Measurements from ENCODE around the gene LTBP3.

DNA sequence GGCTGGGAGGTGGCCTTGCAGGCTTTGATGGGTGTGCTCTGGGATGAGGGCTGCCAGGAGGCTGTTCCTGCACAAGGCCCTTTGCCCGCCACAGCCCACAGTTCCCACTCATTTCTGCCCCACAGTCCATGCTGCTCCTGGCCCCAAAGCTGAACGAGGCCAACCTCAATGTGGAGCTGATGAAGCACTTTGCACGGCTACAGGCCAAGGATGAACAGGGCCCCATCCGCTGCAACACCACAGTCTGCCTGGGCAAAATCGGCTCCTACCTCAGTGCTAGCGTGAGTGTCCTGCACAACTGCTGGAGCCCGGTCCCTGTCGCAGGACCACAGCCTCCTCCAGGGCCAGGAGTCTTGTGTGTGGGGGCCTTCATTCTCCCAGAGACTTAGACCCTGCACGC is 23.1 kb downstream of the LTBP3 start:
- TF ChIP-seq REST (IDR thresholded peaks at IDR 0.05) (no peak), CTCF (IDR thresholded peaks at IDR 0.05; ENCODE audit: low read depth, low read length, missing input control) (no peak), ZBTB33 (IDR thresholded peaks at IDR 0.05) (no peak), JUND (IDR thresholded peaks at IDR 0.05) (no peak), FOXA1 (IDR thresholded peaks at IDR 0.05) (no peak), RAD21 (IDR thresholded peaks at IDR 0.05) (no peak), TAF1 (conservative IDR thresholded peaks at IDR 0.05) (no peak)
- TF ChIP-seq, protein P1, sequence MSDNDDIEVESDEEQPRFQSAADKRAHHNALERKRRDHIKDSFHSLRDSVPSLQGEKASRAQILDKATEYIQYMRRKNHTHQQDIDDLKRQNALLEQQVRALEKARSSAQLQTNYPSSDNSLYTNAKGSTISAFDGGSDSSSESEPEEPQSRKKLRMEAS (IDR thresholded peaks at IDR 0.05) = no peak

Measured in liver (tissue), 3 donors.